HepG2 (cell line): ENCODE measurements around the gene BDH2. TPM values are rescaled to one million over a fixed set of nuclear protein-coding genes. Genes with fewer than 3 reads are reported as not detected.

Source experiments
- FOXO4 ChIP-seq: sonication (generic); formaldehyde crosslinking; conservative IDR thresholded peaks from 2 replicates; pipeline ENCODE4 v1.8.1; 2023; ENCODE audit warnings: missing genetic modification reagents
- HOXA3 ChIP-seq: sonication (generic); formaldehyde crosslinking; IDR thresholded peaks from 2 replicates; pipeline ENCODE4 v1.5.0; 2020; ENCODE audit warnings: missing genetic modification reagents
- MEIS2 ChIP-seq: sonication (generic); formaldehyde crosslinking; IDR thresholded peaks from 2 replicates; pipeline ENCODE4 v1.9.0; 2021; ENCODE audit warnings: mild to moderate bottlenecking, missing genetic modification reagents
- NFIC ChIP-seq: IDR thresholded peaks from 2 replicates; pipeline ENCODE4 v1.6.1; 2012; ENCODE audit warnings: mild to moderate bottlenecking, low read length, inconsistent platforms
- RCOR2 ChIP-seq: IDR thresholded peaks from 2 replicates; pipeline ENCODE4 v1.6.1; 2016; ENCODE audit warnings: missing biosample characterization, missing genetic modification reagents
- SIN3B ChIP-seq: fragments of 150-350 bp; IDR thresholded peaks from 2 replicates; pipeline ENCODE4 v1.6.1; 2014; ENCODE audit warnings: low read length
- SMYD3 ChIP-seq: sonication (generic); formaldehyde crosslinking; IDR thresholded peaks from 2 replicates; pipeline ENCODE4 v1.8.1; 2023; ENCODE audit warnings: mild to moderate bottlenecking, missing genetic modification reagents
- SNAPC5 ChIP-seq: sonication (generic); formaldehyde crosslinking; IDR thresholded peaks from 2 replicates; pipeline ENCODE4 v1.8.1; 2023; ENCODE audit warnings: mild to moderate bottlenecking, missing genetic modification reagents, borderline replicate concordance
- SRSF9 ChIP-seq: fragments of 200-400 bp; formaldehyde crosslinking; IDR thresholded peaks from 2 replicates; pipeline ENCODE4 v1.6.1; 2018; ENCODE audit warnings: borderline replicate concordance, mild to moderate bottlenecking, low read depth, low read length; ENCODE audit not compliant: insufficient read depth, poor library complexity, severe bottlenecking
- ZNF143 ChIP-seq: sonication (generic); formaldehyde crosslinking; IDR thresholded peaks from 2 replicates; pipeline ENCODE4 v1.4.0; 2020; ENCODE audit warnings: missing genetic modification reagents
- ZNF367 ChIP-seq: sonication (generic); formaldehyde crosslinking; IDR thresholded peaks from 2 replicates; pipeline ENCODE4 v1.4.0; 2020; ENCODE audit warnings: missing genetic modification reagents, borderline replicate concordance
- ZNF430 ChIP-seq: sonication (generic); formaldehyde crosslinking; IDR thresholded peaks from 2 replicates; pipeline ENCODE4 v1.9.0; 2021; ENCODE audit warnings: mild to moderate bottlenecking, missing genetic modification reagents
- ZNF546 ChIP-seq: sonication (generic); formaldehyde crosslinking; conservative IDR thresholded peaks from 2 replicates; pipeline ENCODE4 v1.8.1; 2023; ENCODE audit warnings: mild to moderate bottlenecking, missing genetic modification reagents
- ZNF558 ChIP-seq: sonication (generic); formaldehyde crosslinking; IDR thresholded peaks from 2 replicates; pipeline ENCODE4 v1.9.0; 2022; ENCODE audit warnings: mild to moderate bottlenecking, missing genetic modification reagents, borderline replicate concordance
- ZNF577 ChIP-seq: sonication (generic); formaldehyde crosslinking; IDR thresholded peaks from 2 replicates; pipeline ENCODE4 v1.4.0; 2020; ENCODE audit warnings: mild to moderate bottlenecking, low read depth, missing genetic modification reagents, borderline replicate concordance
- ZNF629 ChIP-seq: sonication (generic); formaldehyde crosslinking; conservative IDR thresholded peaks from 2 replicates; pipeline ENCODE4 v1.5.0; 2020; ENCODE audit warnings: missing genetic modification reagents
- ZNF879 ChIP-seq: sonication (generic); formaldehyde crosslinking; IDR thresholded peaks from 2 replicates; pipeline ENCODE4 v1.8.1; 2023; ENCODE audit warnings: missing genetic modification reagents
- polyA plus RNA-seq, 8 experiments: library from polyadenylated mRNA; depleted of rRNA in 3 of 8; stranded (reverse) in 7 of 8; unstranded in 1 of 8; fragments of >200 nt; fragmentation: Illumina TruSeq in 4 of 8; extraction: Trizol in 4 of 8; gene quantifications; 2 replicates each; pipeline versions ENCODE4 v1.2.1 to v1.2.3, GENCODE V29; 2011 to 2016; ENCODE audit warnings: low read depth in 4 of 8, missing spikeins in 1 of 8, mixed read lengths in 1 of 8; ENCODE audit not compliant: insufficient read depth in 1 of 8
- total RNA-seq, 5 experiments: library from RNA; depleted of rRNA; stranded (reverse); fragments of >200 nt; fragmentation: Illumina TruSeq; extraction: Trizol; gene quantifications; 2 replicates each; pipeline ENCODE4 v1.2.3, GENCODE V29; 2016; ENCODE audit warnings: low read depth in 1 of 5
- TF ChIP-seq, protein P1 (sequence below), 2 experiments: sonication (generic) in 1 of 2; formaldehyde crosslinking in 1 of 2; IDR thresholded peaks; 2 replicates each; pipeline versions ENCODE4 v1.4.0 to v1.6.1; 2016 to 2020; ENCODE audit warnings: borderline replicate concordance in 1 of 2, low read depth in 1 of 2, mild to moderate bottlenecking in 1 of 2, missing genetic modification reagents in 1 of 2
- TF ChIP-seq, protein P2 (sequence below), 2 experiments: fragments of 450-650 bp in 1 of 2; sonication (generic) in 1 of 2; formaldehyde crosslinking; IDR thresholded peaks; 2 replicates each; pipeline versions ENCODE4 v1.5.0 to v1.8.0; 2020 to 2022; ENCODE audit warnings: mild to moderate bottlenecking in 1 of 2, missing genetic modification reagents in 1 of 2

Gene BDH2
- total and polyA plus RNA-seq, 2 of the 13 experiments (the other 11 are each of a cell fraction or from before 2014, with no cell fraction given), result 34.8 to 46.2 TPM

- TF ChIP-seq SRSF9 (no peak), FOXO4 (CRISPR knock-in tag) (no peak), ZNF879 (CRISPR knock-in tag) (0 out of 2 replicates have a peak, but pooled peaks have one; percentile 38), SNAPC5 (CRISPR knock-in tag) (0 out of 2 replicates have a peak, but pooled peaks have one; percentile 27), ZNF143 (0 out of 2 replicates have a peak, but pooled peaks have one; percentile 33), NFIC (no peak), ZNF367 (no peak), MEIS2 (CRISPR knock-in tag) (peak; percentile 77), ZNF430 (CRISPR knock-in tag) (peak; percentile 76), ZNF577 (CRISPR knock-in tag) (no peak), RCOR2 (CRISPR knock-in tag) (0 out of 2 replicates have a peak, but pooled peaks have one; percentile 26), ZNF546 (CRISPR knock-in tag) (peak; percentile 81; the same call in 1 of the 2 replicates), ZNF558 (no peak; the same call in 1 of the 2 replicates), ZNF629 (CRISPR knock-in tag) (0 out of 2 replicates have a peak, but pooled peaks have one; percentile 19), HOXA3 (CRISPR knock-in tag) (peak; percentile 52; the same call in 1 of the 2 replicates), SIN3B (no peak), SMYD3 (no peak)
- TF ChIP-seq, protein P1, sequence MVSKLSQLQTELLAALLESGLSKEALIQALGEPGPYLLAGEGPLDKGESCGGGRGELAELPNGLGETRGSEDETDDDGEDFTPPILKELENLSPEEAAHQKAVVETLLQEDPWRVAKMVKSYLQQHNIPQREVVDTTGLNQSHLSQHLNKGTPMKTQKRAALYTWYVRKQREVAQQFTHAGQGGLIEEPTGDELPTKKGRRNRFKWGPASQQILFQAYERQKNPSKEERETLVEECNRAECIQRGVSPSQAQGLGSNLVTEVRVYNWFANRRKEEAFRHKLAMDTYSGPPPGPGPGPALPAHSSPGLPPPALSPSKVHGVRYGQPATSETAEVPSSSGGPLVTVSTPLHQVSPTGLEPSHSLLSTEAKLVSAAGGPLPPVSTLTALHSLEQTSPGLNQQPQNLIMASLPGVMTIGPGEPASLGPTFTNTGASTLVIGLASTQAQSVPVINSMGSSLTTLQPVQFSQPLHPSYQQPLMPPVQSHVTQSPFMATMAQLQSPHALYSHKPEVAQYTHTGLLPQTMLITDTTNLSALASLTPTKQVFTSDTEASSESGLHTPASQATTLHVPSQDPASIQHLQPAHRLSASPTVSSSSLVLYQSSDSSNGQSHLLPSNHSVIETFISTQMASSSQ (IDR thresholded peaks at IDR 0.05; ENCODE audit: low read depth), result no peak
- TF ChIP-seq, protein P1 (CRISPR knock-in tag; IDR thresholded peaks at IDR 0.05; ENCODE audit: borderline replicate concordance), result no peak
- TF ChIP-seq, protein P2, sequence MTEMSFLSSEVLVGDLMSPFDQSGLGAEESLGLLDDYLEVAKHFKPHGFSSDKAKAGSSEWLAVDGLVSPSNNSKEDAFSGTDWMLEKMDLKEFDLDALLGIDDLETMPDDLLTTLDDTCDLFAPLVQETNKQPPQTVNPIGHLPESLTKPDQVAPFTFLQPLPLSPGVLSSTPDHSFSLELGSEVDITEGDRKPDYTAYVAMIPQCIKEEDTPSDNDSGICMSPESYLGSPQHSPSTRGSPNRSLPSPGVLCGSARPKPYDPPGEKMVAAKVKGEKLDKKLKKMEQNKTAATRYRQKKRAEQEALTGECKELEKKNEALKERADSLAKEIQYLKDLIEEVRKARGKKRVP (CRISPR knock-in tag; IDR thresholded peaks at IDR 0.05), result no peak; a peak in 1 of 4 replicates
These were observed 23.5 kb downstream of the BDH2 start (continued) for GRCh38 chr4:103075894-103076746.
